Measurements from ENCODE around the gene TASL.

- TF ChIP-seq CTCF (IDR thresholded peaks at IDR 0.05) = no peak
- TF ChIP-seq ZFX (IDR thresholded peaks at IDR 0.05; ENCODE audit: borderline replicate concordance) = no peak
Observed at GRCh38 chrX:30525732-30526131, 51.8 kb downstream of the TASL start.

Data from 22Rv1 (cell line).